ENCODE results near the gene MAFF. TPM values are rescaled to one million over a fixed set of nuclear protein-coding genes. Genes with fewer than 3 reads are reported as not detected.
A peak's percentile ranks its signal among the peaks of the same experiment; 100 is the strongest.

MAFF gene
- total and polyA plus RNA-seq, 9 of the 15 experiments (the other 6 are each of a cell fraction or from before 2014, with no cell fraction given) = 0.51 to 8.0 (median 5.4) TPM

- TF ChIP-seq, protein P1, sequence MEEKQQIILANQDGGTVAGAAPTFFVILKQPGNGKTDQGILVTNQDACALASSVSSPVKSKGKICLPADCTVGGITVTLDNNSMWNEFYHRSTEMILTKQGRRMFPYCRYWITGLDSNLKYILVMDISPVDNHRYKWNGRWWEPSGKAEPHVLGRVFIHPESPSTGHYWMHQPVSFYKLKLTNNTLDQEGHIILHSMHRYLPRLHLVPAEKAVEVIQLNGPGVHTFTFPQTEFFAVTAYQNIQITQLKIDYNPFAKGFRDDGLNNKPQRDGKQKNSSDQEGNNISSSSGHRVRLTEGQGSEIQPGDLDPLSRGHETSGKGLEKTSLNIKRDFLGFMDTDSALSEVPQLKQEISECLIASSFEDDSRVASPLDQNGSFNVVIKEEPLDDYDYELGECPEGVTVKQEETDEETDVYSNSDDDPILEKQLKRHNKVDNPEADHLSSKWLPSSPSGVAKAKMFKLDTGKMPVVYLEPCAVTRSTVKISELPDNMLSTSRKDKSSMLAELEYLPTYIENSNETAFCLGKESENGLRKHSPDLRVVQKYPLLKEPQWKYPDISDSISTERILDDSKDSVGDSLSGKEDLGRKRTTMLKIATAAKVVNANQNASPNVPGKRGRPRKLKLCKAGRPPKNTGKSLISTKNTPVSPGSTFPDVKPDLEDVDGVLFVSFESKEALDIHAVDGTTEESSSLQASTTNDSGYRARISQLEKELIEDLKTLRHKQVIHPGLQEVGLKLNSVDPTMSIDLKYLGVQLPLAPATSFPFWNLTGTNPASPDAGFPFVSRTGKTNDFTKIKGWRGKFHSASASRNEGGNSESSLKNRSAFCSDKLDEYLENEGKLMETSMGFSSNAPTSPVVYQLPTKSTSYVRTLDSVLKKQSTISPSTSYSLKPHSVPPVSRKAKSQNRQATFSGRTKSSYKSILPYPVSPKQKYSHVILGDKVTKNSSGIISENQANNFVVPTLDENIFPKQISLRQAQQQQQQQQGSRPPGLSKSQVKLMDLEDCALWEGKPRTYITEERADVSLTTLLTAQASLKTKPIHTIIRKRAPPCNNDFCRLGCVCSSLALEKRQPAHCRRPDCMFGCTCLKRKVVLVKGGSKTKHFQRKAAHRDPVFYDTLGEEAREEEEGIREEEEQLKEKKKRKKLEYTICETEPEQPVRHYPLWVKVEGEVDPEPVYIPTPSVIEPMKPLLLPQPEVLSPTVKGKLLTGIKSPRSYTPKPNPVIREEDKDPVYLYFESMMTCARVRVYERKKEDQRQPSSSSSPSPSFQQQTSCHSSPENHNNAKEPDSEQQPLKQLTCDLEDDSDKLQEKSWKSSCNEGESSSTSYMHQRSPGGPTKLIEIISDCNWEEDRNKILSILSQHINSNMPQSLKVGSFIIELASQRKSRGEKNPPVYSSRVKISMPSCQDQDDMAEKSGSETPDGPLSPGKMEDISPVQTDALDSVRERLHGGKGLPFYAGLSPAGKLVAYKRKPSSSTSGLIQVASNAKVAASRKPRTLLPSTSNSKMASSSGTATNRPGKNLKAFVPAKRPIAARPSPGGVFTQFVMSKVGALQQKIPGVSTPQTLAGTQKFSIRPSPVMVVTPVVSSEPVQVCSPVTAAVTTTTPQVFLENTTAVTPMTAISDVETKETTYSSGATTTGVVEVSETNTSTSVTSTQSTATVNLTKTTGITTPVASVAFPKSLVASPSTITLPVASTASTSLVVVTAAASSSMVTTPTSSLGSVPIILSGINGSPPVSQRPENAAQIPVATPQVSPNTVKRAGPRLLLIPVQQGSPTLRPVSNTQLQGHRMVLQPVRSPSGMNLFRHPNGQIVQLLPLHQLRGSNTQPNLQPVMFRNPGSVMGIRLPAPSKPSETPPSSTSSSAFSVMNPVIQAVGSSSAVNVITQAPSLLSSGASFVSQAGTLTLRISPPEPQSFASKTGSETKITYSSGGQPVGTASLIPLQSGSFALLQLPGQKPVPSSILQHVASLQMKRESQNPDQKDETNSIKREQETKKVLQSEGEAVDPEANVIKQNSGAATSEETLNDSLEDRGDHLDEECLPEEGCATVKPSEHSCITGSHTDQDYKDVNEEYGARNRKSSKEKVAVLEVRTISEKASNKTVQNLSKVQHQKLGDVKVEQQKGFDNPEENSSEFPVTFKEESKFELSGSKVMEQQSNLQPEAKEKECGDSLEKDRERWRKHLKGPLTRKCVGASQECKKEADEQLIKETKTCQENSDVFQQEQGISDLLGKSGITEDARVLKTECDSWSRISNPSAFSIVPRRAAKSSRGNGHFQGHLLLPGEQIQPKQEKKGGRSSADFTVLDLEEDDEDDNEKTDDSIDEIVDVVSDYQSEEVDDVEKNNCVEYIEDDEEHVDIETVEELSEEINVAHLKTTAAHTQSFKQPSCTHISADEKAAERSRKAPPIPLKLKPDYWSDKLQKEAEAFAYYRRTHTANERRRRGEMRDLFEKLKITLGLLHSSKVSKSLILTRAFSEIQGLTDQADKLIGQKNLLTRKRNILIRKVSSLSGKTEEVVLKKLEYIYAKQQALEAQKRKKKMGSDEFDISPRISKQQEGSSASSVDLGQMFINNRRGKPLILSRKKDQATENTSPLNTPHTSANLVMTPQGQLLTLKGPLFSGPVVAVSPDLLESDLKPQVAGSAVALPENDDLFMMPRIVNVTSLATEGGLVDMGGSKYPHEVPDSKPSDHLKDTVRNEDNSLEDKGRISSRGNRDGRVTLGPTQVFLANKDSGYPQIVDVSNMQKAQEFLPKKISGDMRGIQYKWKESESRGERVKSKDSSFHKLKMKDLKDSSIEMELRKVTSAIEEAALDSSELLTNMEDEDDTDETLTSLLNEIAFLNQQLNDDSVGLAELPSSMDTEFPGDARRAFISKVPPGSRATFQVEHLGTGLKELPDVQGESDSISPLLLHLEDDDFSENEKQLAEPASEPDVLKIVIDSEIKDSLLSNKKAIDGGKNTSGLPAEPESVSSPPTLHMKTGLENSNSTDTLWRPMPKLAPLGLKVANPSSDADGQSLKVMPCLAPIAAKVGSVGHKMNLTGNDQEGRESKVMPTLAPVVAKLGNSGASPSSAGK (IDR thresholded peaks at IDR 0.05) = 0 out of 2 replicates have a peak, but pooled peaks have one; percentile 35
- TF ChIP-seq, protein P2, sequence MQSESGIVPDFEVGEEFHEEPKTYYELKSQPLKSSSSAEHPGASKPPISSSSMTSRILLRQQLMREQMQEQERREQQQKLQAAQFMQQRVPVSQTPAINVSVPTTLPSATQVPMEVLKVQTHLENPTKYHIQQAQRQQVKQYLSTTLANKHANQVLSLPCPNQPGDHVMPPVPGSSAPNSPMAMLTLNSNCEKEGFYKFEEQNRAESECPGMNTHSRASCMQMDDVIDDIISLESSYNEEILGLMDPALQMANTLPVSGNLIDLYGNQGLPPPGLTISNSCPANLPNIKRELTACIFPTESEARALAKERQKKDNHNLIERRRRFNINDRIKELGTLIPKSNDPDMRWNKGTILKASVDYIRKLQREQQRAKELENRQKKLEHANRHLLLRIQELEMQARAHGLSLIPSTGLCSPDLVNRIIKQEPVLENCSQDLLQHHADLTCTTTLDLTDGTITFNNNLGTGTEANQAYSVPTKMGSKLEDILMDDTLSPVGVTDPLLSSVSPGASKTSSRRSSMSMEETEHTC (IDR thresholded peaks at IDR 0.05) = no peak
- TF ChIP-seq HMBOX1 (IDR thresholded peaks at IDR 0.05) (no peak), KLF1 (tag; IDR thresholded peaks at IDR 0.05) (no peak), PHF8 (IDR thresholded peaks at IDR 0.05; ENCODE audit: borderline replicate concordance, low read length) (peak; percentile 3; the same call in 1 of the 2 replicates), NR2C2 (CRISPR knock-in tag; IDR thresholded peaks at IDR 0.05) (no peak), NR2C2 (tag; IDR thresholded peaks at IDR 0.05) (no peak), NFATC3 (IDR thresholded peaks at IDR 0.05) (no peak), NONO (IDR thresholded peaks at IDR 0.05; ENCODE audit: low read depth in 2 of 2, low read length in 1 of 2) (0 out of 4 replicates have a peak, but pooled peaks of 1 of the 2 experiments have one; percentile 2), ZNF707 (CRISPR knock-in tag; conservative IDR thresholded peaks at IDR 0.05) (no peak), HINFP (tag; conservative IDR thresholded peaks at IDR 0.05; ENCODE audit: low read depth) (no peak), GTF2F1 (IDR thresholded peaks at IDR 0.05; ENCODE audit: low read depth, low read length) (no peak)
Observed at GRCh38 chr22:38202437-38203089, 769 bp downstream of the MAFF start (continued).
